Hippocampal formation (tissue), 2 donors: ENCODE measurements around the gene PSME3.

Source experiments
- DNase-seq, 2 donors: peaks; one replicate each; lab custom pipeline; 2025; lab: John Stamatoyannopoulos, UW

PSME3 gene

GRCh38 chr17:42832934-42833766 lies at the start of gene PSME3:
Gene PSME3 (plus strand): TSS chr17:42833397. CDS start chr17:42833632, 235 bp downstream.
- peak; percentile 79 to 86 for DNase-seq

GRCh38 chr17:42783791-42784138 lies 49.4 kb upstream of the PSME3 start:
- no peak for DNase-seq

GRCh38 chr17:42784409-42784808 lies 48.8 kb upstream of the PSME3 start:
- no peak for DNase-seq

- DNase-seq = no peak
Measured at GRCh38 chr17:42784811-42785592, 48.2 kb upstream of the PSME3 start.

GRCh38 chr17:42787266-42787665 lies 45.9 kb upstream of the PSME3 start:
- DNase-seq = no peak

GRCh38 chr17:42791948-42792347 lies 41.2 kb upstream of the PSME3 start:
- no peak for DNase-seq

- DNase-seq = no peak
Measured at GRCh38 chr17:42792545-42792944, 40.7 kb upstream of the PSME3 start.

GRCh38 chr17:42795061-42795460 lies 38.1 kb upstream of the PSME3 start:
- no peak for DNase-seq

- DNase-seq = no peak
Measured at GRCh38 chr17:42795465-42795864, 37.7 kb upstream of the PSME3 start.

GRCh38 chr17:42796066-42796758 lies 37.0 kb upstream of the PSME3 start:
- no peak for DNase-seq

GRCh38 chr17:42797067-42798007 lies 35.9 kb upstream of the PSME3 start:
- no peak for DNase-seq

- DNase-seq = no peak
Measured at GRCh38 chr17:42798011-42798382, 35.2 kb upstream of the PSME3 start.

- DNase-seq = peak; percentile 69 to 76
Measured at GRCh38 chr17:42798383-42799380, 34.5 kb upstream of the PSME3 start, which contains the start of the genes CNTD1 and COA3. Gene CNTD1 (plus strand): TSS chr17:42798861. CDS start chr17:42799068, 207 bp downstream. Gene COA3 (minus strand): TSS chr17:42798704. CDS start chr17:42798681, 23 bp downstream.

GRCh38 chr17:42803074-42803883 lies 29.9 kb upstream of the PSME3 start:
- DNase-seq = no peak

GRCh38 chr17:42804918-42805367 lies 28.3 kb upstream of the PSME3 start:
- DNase-seq = no peak

- no peak for DNase-seq
Measured at GRCh38 chr17:42806249-42806648, 26.9 kb upstream of the PSME3 start.

GRCh38 chr17:42809250-42809649 lies 23.9 kb upstream of the PSME3 start:
- peak in 1 of 2 donors; percentile 30 for DNase-seq

GRCh38 chr17:42814633-42815399 lies 18.4 kb upstream of the PSME3 start:
- no peak for DNase-seq
